Superior temporal gyrus (tissue), 1 donor: ENCODE results near the gene CCL1.

Source experiments
- DNase-seq: peaks from one replicate; pipeline ENCODE4 v3.0.0-alpha.2; 2016; ENCODE audit errors: extremely low spot score

Gene CCL1

DNA sequence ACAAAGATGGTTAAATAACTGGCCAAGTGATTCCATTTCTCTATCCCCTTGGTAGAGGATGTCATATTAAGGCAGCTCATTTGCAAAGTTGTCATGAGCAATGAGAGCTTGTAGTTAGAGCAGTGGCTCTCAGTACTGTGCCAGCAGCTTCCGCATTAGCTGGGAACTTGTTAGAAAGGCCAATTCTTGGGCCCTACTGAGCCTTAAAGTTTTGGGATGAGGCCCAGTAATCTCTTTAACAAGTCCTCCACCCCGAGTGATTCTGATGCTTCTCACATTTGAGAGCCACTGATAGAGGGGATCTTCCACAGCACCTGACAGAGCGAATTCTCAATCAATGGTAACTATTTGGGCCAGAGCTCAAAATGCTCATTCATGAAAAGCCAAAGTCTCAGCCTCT is 20.2 kb upstream of the CCL1 start:
- DNase-seq: no peak

DNA sequence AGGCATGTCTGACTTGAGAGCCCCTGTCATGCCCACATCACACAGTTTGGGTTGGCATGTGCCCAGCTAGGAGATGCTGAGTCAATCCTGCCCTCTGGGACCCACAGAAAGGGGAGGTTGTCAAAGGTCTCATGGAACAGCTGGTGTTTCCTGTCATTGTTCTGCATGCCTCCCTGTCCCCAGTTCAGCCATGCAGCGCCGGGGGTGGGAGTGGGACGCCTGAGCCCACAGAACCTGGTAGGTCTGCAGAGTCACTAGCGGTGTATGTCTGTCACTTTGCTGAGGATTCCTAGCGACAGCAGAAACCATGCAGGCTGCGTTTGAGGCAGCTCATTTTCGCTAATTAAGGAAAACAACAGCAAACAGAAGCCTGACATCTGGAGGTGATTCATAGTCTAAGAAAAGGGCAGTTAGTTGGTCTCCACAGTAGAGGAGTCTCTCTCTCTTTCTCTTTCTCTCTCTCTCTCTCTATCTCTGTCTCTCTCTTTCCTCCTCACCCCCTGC is 19.6 kb upstream of the CCL1 start:
- no peak for DNase-seq

DNA sequence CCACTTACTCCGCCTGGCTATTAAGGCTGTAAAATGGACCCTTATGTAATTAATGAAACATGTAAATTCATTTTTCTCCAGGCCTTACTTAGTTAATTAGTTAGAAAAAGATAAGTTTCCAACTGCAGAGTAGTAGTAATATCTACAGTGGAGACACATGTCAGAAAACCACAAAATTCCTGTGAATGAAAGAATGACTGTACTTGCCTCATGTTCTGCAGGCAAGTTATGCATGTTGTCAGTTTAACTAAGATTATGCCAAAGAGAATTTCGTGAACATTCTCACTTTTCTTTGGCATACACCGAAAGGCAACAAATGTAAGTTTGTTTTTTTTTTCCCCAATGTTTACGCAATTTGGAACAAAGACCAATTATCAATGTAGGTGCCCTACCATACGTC is 16.8 kb upstream of the CCL1 start:
- no peak for DNase-seq

DNA sequence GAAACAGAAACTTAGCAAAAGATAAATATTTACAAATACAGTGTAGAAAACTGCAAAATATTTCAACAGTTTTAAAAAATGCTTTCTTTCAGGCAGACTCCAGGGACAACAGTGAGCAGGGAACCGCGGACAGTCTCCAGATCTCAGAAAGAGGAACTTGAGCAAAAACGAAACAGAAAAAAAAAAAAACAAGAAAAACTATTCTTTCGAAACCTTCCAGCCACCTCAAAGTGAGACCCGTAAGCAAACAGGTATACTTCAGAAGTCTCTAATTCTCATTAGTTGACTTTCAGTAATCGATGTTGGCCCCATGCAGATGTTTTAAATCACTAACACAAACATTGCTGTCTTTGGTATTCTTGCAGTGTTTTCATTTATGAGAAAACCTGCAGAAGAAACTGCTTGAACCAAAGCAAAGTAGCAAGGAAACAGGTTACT is 15.7 kb upstream of the CCL1 start:
- DNase-seq: peak; percentile 20

DNA sequence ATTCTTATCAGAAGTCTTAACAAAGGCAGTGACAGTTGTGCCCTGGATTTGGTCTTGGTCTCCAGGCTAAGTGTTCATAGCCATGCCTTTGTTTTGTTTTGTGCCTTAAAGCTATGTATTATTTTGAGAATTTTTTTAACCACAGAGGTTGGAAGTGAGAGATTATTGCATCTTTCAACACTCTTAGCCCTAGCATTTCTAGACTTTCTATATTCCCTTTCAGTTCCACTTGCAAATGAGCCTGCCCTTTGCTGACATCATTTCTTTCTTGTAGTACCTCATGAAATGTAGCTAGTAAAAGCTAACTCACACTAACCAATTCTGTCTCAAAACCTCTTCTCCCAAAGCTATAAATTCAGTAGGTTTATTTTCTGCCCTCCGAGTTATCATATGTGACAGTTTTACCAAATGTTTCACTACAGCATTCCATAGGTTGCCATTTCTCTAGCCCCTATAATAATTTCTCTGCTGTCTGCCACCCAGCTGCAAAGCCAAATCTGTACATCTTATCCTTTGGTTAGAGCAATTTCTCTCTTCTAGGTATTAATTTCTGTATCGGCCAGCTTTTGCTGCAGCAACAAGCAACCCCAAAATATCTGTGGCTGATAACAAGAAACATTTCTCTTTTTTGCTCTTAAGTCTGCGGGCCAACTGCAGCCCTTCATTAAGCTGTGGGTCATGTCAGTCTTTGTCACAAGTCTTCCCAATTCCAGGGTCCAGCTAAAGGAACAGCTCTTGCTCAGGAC is 14.2 kb upstream of the CCL1 start:
- DNase-seq: no peak

DNA sequence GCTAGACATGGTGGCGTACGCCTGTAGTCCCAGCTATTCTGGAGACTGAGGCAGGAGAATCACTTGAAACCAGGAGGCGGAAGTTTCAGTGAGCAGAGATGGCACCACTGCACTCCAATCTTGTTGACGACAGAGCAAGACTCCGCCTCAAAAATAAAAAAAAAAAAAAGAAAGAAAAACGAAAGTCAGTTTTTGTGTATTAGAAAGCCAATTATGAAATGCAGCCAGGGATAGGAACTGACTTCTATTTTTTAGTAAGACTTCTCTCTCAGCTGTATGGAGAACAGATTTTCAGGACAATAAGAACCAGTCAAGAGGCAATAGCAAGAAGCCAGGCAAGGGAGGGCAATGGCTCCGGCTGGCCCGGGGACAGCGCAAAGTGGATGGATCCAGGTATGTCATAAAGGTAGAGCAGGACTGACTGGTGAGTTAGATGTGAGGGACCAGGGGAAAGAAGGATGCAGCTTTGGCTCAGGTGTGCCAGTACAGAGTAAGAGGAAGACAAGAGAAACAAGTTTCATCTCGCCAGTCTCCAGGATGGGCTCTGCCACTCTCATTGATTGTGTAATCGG is 12.5 kb upstream of the CCL1 start:
- DNase-seq: no peak

DNA sequence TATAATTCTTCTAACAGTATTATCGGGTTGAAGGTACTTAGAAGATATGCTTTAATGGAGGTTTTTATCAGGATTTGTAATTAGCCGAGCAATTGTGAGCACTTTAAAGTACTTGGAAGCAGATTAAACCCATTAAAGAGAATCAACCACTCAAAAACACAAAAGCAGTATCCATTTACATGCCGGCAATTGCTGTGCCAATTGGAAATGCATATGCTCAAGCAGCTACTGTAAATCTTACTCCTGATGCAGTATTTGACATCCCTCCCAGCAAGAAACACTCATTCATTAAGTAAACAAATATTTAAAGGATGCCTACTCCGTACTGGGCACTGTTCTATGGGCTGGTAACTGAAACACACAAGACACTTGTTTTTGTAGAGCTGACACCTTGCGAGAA is 11.4 kb upstream of the CCL1 start:
- DNase-seq: no peak

DNA sequence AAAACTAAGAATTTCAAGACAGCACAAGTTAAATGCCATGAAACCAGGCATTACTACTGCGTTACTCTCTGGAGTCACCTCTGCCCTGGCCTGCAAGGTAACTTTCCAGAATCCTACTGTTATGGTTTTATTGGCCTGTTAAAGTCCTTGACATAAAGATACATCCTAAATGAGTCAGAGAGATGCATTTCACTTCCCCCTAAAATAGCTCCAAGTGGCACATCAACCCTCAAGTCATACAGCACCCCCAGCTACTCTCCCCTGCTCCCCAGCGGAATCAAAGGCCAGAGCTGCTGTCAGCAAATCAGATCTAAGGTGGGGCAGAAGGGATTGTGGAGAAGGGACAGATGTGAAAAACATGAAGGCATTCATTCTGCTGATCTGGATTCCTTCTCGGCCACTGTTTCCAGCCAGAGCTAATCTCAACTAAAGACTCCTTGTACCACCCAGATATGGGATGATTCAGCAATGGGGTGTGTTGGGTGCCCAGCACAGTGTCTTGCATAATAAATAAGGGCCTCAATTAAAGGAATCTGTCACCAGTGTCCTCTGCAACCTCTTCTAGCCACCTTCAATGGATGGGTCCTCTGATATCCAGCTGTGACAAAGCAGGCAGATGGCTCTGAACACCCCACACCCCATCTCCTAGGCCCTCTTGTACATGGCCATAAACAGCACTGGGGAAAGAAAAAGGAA is 8.5 kb upstream of the CCL1 start:
- no peak for DNase-seq

DNA sequence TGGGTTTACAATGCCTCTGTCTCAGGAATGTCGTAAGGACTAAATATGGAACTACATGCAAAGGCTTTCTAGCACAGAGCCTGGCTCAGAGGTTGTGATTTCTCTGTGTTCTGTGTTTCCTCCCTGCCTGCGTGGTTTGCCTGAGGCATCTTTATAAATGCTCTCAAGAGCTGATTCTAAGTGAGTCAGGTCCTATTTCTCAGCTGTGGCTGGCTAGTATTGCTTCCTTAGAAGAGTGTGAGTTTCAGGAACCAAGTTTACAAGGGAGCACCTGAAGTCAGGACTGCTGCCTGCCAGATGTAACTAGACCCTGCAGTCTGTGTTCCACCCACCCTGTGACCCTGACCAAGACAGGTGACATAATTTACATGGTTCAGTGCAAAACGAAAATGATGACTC is 8.0 kb upstream of the CCL1 start:
- DNase-seq: peak; percentile 37

DNA sequence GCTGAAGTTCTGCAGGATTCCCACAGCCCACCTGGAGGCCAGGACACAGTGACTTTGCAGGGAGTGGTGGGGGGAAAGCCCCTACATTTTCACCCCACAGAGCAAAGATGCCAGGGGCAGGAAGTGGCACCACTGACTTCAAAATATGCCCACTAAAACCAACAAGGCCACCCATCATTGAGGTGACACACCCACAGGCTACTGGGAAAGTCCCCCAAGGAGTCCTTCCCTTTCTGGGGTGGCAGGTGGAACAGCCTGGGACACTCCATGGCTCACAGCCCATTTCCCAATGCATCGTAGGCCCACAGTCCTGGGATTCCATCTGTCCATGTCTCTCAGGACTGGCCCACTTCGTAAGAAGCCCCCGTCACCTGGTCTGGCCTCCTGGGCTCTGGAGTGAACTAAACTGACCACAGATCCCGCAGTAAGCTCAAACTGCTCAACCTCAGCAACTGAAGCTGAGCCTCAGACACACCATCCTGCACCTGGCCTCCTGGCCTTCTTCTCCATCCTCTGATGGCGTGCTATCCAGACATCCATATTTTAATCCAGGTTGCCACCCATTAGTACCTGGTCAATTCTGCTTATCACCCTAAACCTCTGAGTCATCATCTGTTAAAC is 7.5 kb upstream of the CCL1 start:
- no peak for DNase-seq

DNA sequence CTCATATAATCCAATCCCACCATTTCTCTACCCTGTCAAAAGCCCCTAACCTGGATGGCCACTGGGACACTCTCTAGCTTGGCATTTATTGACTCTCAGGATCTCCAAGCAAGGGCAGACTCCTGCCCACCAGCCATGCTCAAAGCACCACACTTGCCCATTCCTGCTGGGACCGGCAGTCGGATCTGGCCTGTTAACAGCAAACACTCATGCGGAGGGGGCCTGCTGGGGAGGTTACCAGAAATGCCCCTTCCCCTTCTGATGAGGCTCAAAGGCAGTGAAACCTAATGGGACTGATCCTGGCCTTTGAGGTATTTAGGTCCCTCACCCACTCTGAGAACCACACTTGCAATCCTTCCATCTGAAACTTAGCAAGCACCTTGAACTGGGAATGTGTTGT is 6.5 kb upstream of the CCL1 start:
- DNase-seq: no peak

DNA sequence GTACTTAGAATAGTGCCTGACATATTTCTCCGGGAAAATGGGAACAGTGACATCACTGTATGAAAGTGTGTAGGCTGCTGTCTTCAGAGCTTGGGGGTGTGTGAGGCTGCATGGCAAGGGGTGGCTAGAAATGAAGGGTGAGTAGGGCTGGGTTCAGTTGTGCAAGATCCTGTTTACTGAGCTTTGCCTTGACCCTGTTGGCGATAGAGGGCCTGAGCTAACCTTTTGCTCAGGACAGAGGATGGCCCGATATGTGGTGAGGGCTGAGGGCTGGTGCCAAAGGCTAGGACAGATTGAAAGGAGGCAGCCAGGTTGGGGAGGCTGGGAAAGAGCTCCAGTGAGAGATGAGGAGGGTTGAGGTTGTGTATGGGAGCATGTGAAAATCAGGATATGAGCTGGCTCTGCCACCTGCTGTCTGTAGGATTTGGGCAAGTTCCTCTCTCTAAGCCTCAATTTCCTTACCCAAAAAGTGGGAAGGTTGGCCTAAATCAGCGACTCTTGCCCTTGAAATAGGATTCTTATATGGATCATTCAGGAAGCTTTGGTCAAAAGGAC is 6.0 kb upstream of the CCL1 start:
- no peak for DNase-seq

DNA sequence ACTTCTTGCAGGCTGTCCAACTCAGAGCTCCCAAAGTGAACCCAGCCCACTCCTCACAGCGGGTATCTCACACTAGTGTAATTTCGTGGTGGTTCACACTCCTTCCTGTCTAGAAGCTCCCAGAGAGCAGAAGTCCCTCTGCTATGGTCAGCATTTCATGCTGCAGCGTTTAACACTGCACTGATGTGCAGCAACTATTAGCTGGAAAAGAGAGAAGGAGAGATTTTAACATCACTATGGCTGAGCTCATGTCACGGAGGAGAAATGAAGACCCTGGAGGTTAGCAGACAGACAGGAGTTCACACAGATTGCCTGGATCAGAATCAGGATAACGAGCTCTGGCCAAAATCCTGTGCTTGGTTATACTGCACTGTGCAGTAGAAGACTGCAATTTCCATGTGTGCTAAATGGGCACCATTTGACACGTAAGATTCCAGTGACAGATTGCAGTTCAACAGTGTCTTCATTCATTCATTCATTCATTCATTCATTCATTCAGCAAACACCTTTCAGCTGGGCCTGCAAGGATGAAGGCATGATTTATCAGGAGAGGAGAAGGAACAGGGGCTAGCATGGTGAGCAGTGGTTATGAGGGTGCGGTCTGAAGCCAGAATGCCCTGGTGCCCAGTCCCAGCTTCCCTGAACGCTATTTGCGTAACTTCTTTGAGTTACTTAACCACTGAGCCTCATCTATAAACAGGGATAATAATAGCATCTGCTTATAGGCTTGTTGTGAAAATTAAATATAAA is 5.3 kb upstream of the CCL1 start:
- no peak for DNase-seq

DNA sequence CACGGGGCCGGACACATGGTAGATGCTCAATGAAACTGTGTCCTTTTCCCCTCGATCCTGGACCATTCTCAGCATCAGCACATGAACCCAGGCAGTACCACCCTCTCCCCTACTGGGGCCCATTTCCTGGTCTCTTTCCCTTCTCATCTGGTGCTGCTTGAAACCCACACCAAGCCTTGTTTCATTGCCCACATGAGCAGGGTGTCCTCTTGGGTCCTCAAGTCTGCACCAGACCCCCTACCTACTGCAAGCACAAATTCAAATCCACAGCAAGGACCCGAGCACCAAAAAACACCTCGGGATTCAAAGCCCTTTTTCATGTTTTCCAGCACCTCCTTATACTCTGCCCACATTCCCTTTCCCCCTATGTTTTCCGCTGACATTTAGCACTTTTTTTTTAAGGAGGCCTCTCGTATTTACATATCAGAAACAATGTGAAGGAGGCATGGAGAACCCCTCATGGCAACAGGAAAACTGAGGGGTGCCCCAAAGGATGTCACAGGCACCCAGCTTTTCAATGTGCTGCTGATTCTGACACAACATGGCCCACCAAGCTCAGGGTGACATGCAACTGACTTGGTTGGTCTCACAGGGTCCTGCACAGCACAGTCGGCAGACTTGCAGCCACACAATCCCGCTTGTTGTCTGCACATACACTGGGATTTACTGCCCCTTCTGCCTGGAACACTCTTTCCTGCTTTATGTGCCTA is 4.6 kb upstream of the CCL1 start:
- no peak for DNase-seq

DNA sequence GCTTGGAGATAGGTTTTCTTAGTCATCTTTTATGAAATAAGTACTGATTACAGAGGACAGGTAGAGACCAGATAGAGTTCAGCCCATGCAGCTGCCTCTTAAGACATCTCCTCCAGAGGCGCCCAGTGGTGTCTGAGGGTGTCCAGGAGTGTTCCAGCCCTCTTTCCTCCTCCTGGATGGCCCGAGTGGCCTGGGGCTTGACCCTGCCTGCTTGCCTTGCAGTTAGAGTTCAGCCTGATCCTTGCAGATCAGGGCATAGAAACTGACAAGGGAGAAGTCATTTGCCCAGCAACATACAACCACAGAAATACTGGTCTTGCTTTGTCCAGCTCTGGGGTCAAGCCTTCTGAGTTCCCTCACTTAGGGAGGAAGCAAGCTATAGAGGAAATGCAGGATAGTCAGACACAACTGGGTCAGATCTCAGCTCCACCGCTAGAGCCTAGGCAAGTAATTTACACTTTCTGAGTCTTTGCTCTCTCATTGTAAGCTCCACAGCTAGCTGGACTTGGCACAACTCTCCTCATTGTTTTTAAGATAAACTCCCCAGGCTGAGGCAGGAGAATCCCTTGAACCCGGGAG is 3.6 kb upstream of the CCL1 start:
- no peak for DNase-seq

DNA sequence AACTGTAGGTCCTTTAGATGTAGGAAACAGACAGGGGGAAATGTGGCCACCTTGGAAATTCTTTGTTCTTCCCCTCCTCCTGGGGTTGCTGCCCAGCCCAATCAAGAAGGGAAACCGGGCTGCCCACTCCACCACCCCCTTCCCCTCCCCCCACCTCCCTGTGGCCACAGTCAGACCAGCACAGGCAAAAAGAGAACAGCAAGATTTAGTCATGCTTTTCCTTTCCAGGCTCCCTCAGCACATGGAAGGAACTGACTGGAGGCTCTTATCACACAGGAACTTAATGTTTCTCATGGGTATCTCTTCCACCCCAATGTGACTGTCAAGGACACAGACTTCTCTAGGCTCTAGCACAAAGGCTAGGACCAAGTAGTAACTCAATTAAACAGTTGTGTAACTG is 3.0 kb upstream of the CCL1 start:
- no peak for DNase-seq

DNA sequence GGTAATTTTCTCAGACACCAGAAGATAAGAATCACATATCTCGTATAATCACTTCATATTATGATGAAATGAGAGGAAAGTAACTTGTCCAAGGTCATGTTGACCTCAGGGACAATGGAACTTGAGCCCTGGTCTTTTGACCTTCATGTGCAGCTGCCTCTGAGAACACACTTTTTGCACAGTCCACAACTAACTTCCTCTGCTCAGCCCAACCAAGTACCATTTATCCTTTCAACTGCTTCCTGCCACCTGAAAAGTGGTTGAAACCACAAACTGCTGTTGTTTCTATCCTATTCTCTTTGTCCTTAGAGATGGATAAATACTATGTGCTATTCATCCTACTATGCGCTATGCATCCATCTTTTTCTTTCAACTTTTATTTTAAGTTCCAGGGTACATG is 2.3 kb upstream of the CCL1 start:
- no peak for DNase-seq

DNA sequence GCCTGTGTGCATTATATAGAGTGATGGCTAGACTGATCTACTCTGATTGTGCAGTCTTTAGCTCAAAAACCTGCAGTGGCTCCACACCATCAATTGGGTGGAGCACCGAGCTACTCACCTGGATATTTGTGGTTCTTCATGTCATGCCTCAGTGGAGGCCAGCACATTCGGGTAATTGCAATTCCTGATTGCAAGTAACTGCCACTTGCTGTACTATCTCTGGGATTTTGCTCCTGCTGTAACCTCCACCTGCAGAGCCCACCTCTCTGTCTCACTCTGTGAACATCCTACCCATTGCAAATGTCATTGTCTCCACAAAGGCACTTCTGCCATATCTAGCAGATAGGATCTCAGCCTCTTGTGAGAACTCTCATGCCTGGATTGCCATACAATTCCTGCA is 1.7 kb upstream of the CCL1 start:
- no peak for DNase-seq

DNA sequence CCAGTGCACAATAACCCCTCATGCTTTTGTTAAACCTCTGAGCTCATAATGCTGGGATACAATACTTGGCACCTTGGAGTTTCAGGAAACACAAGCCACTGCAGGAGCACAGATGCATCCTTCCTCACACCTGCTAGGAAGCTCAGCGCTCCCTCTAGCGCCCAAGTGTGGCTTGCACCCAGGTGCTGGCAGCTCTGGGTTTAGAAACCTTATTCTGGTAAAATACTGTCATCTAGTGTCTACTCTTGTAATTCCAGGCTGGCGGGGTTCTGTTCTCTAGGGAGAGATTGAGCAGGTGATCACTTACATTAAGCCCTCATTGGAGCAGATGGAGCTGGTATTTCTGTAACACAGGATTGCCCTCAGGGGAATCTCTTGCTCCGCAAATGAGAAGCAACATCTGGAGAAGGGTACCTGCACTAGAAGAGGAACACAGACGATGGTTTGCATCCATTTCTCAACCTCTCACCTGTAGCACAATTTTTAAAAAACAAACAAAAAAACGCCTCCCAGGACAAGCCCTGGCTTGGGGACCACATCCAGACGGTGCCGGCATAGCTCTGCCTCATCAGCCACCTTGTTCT is 1.5 kb downstream of the CCL1 start:
- DNase-seq: peak; percentile 84

DNA sequence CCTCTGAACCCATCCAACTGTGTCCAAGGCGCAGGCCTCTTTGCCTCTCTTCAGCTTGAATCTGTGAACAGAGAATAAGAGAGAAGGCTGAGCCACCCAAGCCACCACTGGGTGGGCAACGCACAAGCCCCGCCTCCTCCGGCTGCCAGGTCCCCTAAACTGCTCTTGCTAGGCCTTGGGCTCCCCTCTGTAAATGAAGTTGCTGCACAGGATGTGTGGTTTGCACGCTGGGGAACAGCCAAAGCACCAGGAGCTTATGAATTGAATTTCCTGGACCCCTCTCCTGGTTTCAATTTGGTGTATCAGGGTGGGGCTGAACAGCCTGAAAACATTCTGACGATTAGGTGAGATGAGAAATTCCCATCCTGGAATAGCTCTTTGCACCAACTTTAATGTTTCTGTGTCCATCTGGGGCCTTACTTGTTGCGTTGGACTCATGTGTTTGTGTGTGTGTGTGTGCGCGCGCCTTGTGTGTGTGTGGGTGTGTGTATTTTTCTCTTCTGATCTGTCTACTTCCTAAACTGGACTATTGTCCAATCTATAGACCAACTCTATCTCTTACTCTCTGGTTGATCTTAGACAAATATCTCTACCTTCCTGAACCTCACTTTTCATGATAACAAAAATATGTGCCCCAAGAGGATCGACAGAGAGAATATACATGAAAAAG is 2.3 kb downstream of the CCL1 start:
- DNase-seq: no peak
